Left ventricle myocardium inferior (tissue), 1 donor: Measurements from ENCODE around the gene ITGAE. TPM values are rescaled to one million over a fixed set of nuclear protein-coding genes. Genes with fewer than 3 reads are reported as not detected.

Source experiments
- DNase-seq: peaks from one replicate; pipeline ENCODE4 v3.0.0-alpha.2; 2020
- H3K27ac ChIP-seq: fragments of 200-600 bp; replicated peaks from 2 replicates; pipeline ENCODE4 v1.8.0; 2021
- H3K27me3 ChIP-seq: fragments of 200-600 bp; 2 replicates; pipeline ENCODE4 v1.8.0; 2021; ENCODE audit warnings: low read depth
- H3K36me3 ChIP-seq: fragments of 200-600 bp; 2 replicates; pipeline ENCODE4 v1.8.0; 2021
- H3K4me1 ChIP-seq: fragments of 200-600 bp; 2 replicates; pipeline ENCODE4 v1.8.0; 2021
- H3K4me3 ChIP-seq: fragments of 200-600 bp; 2 replicates; pipeline ENCODE4 v1.8.0; 2021; ENCODE audit warnings: mild to moderate bottlenecking, moderate library complexity
- H3K9me3 ChIP-seq: fragments of 200-600 bp; replicated peaks from 2 replicates; pipeline ENCODE4 v1.8.0; 2021
- CTCF ChIP-seq: fragments of 200-600 bp; IDR thresholded peaks from 2 replicates; pipeline ENCODE4 v1.8.0; 2021; ENCODE audit warnings: antibody characterized with exemption, mild to moderate bottlenecking, borderline replicate concordance
- intact Hi-C: fragments of 100-400 bp; cut with micrococcal nuclease; formaldehyde crosslinking; loops from one replicate; pipeline ENCODE4 v1.11.0; 2022
- total RNA-seq: library from RNA; stranded (reverse); fragmentation: NEBNext Ultra II Directional; extraction: Animal tissue kit (Norgen Biotek cat#: 25700); gene quantifications from one replicate; pipeline ENCODE4 v1.2.1, GENCODE V29; 2021
- donor health status: DM: no; HTN: yes; CAD: no; lungs with severe emphysema.

The ITGAE gene
- total RNA-seq, 1 donor from 2014 or later = 19.6 TPM

- TF ChIP-seq CTCF = no peak
- Histone ChIP-seq H3K4me3 (no peak overlapping the region), H3K27me3 (no peaks in the 10 kb centered on the region), H3K9me3 (no peaks in the 10 kb centered on the region), H3K4me1 (peaks cover 4% of the 10 kb centered on the region), H3K36me3 (peaks cover 20% of the 10 kb centered on the region), H3K27ac (peak overlapping the region; percentile 1)
- intact Hi-C loops = no loop called here
- DNase-seq = no peak
These were observed 1.7 kb upstream of the ITGAE start for GRCh38 chr17:3802461-3803307.

- intact Hi-C loops = no loop called here
- Histone ChIP-seq H3K4me3 (no peak overlapping the region), H3K9me3 (no peaks in the 10 kb centered on the region), H3K27ac (no peak overlapping the region), H3K4me1 (peaks cover 4% of the 10 kb centered on the region), H3K36me3 (peaks cover 11% of the 10 kb centered on the region), H3K27me3 (no peaks in the 10 kb centered on the region)
- no peak for TF ChIP-seq CTCF
- DNase-seq = no peak
These were observed 804 bp upstream of the ITGAE start for GRCh38 chr17:3801792-3802191.

- Histone ChIP-seq H3K27ac (no peak overlapping the region), H3K4me1 (peaks cover 4% of the 10 kb centered on the region), H3K27me3 (no peaks in the 10 kb centered on the region), H3K4me3 (no peak overlapping the region), H3K9me3 (no peaks in the 10 kb centered on the region), H3K36me3 (peaks cover 6% of the 10 kb centered on the region)
- TF ChIP-seq CTCF = no peak
- intact Hi-C loops = no loop called here
- DNase-seq = no peak
These were observed 359 bp upstream of the ITGAE start for GRCh38 chr17:3801347-3801746.

GRCh38 chr17:3799181-3799945, 1.6 kb downstream of the ITGAE start:
- no peak for DNase-seq
- H3K4me1 ChIP-seq = peaks cover 4% of the 10 kb centered on the region
- H3K36me3 ChIP-seq = peaks cover 3% of the 10 kb centered on the region
- no peak overlapping the region for H3K4me3 ChIP-seq
- H3K9me3 ChIP-seq = no peaks in the 10 kb centered on the region
- no peak for TF ChIP-seq CTCF
- intact Hi-C loops = no loop called here
- no peak overlapping the region for H3K27ac ChIP-seq
- H3K27me3 ChIP-seq = no peaks in the 10 kb centered on the region

- H3K4me3 ChIP-seq = no peak overlapping the region
- H3K27me3 ChIP-seq = no peaks in the 10 kb centered on the region
- H3K4me1 ChIP-seq = peaks cover 4% of the 10 kb centered on the region
- no peak for DNase-seq
- no peak overlapping the region for H3K27ac ChIP-seq
- H3K9me3 ChIP-seq = no peaks in the 10 kb centered on the region
- intact Hi-C loops = no loop called here
- TF ChIP-seq CTCF = no peak
- H3K36me3 ChIP-seq = peaks cover 3% of the 10 kb centered on the region
These were observed 2.5 kb downstream of the ITGAE start for GRCh38 chr17:3798273-3799180.
